ENCODE data around the gene GAS7.

Gene GAS7

DNA sequence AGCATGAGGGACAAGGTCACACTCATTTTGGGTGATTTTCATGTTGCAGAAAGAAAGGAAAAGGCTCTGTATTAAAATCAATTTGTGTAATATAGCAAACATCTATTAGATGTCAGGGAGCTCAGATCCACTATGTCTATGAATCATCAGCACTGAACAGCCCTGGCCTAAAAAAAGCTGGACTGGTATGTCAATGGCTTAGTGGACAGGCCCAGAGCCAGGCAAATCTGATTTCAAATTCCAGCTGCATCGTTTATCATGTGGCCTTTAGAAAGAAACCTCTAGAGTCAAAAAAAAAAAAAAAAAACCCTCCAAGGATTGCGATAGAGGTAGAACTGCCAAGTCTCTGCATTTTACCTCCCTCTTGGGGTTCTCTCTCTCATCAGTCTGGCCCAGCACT, 5.4 kb downstream of the GAS7 start:
- ChIA-PET CTCF (no interaction called here), POLR2A (no interaction called here)
- DNase-seq (ENCODE audit: extremely low spot score) = no peak
- TF ChIP-seq SP1 (IDR thresholded peaks at IDR 0.05) (no peak), ELF4 (IDR thresholded peaks at IDR 0.05) (no peak), CTBP1 (IDR thresholded peaks at IDR 0.05; ENCODE audit: borderline replicate concordance) (no peak), HDGF (IDR thresholded peaks at IDR 0.05; ENCODE audit: borderline replicate concordance) (no peak), TARDBP (IDR thresholded peaks at IDR 0.05) (no peak), ZNF384 (IDR thresholded peaks at IDR 0.05) (no peak), ARNT (IDR thresholded peaks at IDR 0.05) (no peak), NFRKB (IDR thresholded peaks at IDR 0.05) (no peak), FOXA1 (IDR thresholded peaks at IDR 0.05) (no peak), FOXM1 (IDR thresholded peaks at IDR 0.05; ENCODE audit: borderline replicate concordance) (no peak), SUZ12 (IDR thresholded peaks at IDR 0.05) (no peak), L3MBTL2 (conservative IDR thresholded peaks at IDR 0.05) (no peak), FOXK2 (IDR thresholded peaks at IDR 0.05) (no peak), LEF1 (IDR thresholded peaks at IDR 0.05; ENCODE audit: borderline replicate concordance) (no peak), BHLHE40 (IDR thresholded peaks at IDR 0.05; ENCODE audit: borderline replicate concordance) (no peak)
- TF ChIP-seq, protein P1, sequence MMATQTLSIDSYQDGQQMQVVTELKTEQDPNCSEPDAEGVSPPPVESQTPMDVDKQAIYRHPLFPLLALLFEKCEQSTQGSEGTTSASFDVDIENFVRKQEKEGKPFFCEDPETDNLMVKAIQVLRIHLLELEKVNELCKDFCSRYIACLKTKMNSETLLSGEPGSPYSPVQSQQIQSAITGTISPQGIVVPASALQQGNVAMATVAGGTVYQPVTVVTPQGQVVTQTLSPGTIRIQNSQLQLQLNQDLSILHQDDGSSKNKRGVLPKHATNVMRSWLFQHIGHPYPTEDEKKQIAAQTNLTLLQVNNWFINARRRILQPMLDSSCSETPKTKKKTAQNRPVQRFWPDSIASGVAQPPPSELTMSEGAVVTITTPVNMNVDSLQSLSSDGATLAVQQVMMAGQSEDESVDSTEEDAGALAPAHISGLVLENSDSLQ (IDR thresholded peaks at IDR 0.05) = no peak

DNA sequence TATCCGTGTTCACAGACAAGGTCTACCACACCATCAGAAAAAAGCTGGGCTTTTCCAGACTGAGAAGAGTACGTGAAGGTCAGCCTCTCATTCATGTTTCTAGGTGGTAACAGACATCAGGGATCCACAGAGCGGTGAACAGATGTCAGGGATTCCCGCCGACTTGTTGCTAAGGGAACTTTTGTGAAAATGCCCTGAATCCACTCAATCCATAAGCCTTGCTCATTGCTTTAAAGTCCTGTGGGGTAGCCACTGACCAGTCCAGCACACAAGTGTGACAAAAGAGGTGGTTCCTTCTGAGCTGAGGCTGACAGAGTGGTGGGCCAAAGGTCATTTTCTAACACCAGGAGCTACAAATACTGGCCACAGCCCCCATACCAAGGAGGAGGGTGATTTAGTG, 5.9 kb downstream of the GAS7 start:
- ChIA-PET POLR2A (no interaction called here), CTCF (no interaction called here)
- DNase-seq (ENCODE audit: extremely low spot score) = no peak
- TF ChIP-seq SP1 (IDR thresholded peaks at IDR 0.05) (no peak), L3MBTL2 (conservative IDR thresholded peaks at IDR 0.05) (no peak), ZNF384 (IDR thresholded peaks at IDR 0.05) (no peak), FOXM1 (IDR thresholded peaks at IDR 0.05; ENCODE audit: borderline replicate concordance) (no peak), FOXK2 (IDR thresholded peaks at IDR 0.05) (no peak), SUZ12 (IDR thresholded peaks at IDR 0.05) (no peak), TARDBP (IDR thresholded peaks at IDR 0.05) (no peak), ARNT (IDR thresholded peaks at IDR 0.05) (no peak), HDGF (IDR thresholded peaks at IDR 0.05; ENCODE audit: borderline replicate concordance) (no peak), CTBP1 (IDR thresholded peaks at IDR 0.05; ENCODE audit: borderline replicate concordance) (no peak), BHLHE40 (IDR thresholded peaks at IDR 0.05; ENCODE audit: borderline replicate concordance) (no peak), ELF4 (IDR thresholded peaks at IDR 0.05) (no peak)
- TF ChIP-seq, protein P1 (IDR thresholded peaks at IDR 0.05) = no peak

DNA sequence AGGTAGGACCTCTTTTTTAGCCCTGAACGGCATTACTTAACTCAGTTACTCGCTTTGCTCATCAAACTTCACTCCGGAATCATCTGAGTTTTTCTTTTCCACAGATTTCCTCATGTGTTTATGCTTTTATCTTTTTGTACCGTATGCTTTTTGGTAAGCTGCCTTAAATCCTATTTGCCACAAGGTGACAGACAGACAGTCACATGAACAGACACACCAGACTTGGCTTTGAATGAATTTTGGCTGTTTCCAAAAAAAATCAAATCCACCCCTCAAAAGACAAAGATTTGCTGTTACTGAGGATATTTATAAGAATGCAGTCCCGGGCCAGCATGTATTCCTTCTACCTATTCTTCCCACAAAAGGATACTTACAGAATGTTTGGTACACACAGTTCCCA, 10.9 kb downstream of the GAS7 start:
- DNase-seq (ENCODE audit: extremely low spot score) = no peak
- ChIA-PET POLR2A (no interaction called here), CTCF (no interaction called here)
- TF ChIP-seq CTBP1 (IDR thresholded peaks at IDR 0.05; ENCODE audit: borderline replicate concordance) (no peak), SP1 (IDR thresholded peaks at IDR 0.05) (no peak), NFRKB (IDR thresholded peaks at IDR 0.05) (no peak), LEF1 (IDR thresholded peaks at IDR 0.05; ENCODE audit: borderline replicate concordance) (no peak), L3MBTL2 (conservative IDR thresholded peaks at IDR 0.05) (no peak), FOXA1 (IDR thresholded peaks at IDR 0.05) (no peak), HDGF (IDR thresholded peaks at IDR 0.05; ENCODE audit: borderline replicate concordance) (no peak), TARDBP (IDR thresholded peaks at IDR 0.05) (no peak), ELF4 (IDR thresholded peaks at IDR 0.05) (no peak), ZNF384 (IDR thresholded peaks at IDR 0.05) (no peak), FOXK2 (IDR thresholded peaks at IDR 0.05) (no peak)
- TF ChIP-seq, protein P1 (IDR thresholded peaks at IDR 0.05) = no peak

DNA sequence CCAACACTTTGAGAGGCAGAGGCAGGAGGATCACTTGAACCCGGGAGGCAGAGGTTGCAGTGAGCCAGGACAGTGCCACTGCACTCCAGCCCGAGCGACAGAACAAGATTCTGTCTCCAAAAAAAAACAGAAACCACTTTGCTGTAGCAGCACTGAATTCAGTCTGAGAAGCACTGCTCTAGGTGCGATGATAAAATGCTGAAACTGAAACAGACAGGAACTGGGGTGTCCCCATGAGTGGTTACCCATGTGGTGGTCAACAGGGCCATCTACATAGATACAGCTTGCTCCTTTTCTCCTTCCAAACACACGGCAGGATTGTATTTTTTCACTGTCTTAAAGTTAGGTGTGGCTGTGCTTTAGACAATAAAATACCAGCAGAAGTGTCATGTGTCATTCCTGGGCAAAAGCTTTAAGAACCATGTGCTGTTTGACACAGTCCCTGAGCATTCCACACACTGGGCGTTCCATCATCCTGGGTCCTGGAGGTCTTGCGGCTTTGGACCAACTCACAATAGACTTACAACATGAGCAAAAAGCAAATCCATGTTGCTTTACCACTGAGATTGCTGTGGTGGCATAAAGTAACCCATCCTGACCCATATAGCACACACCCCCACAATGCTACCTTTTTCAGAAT, 11.5 kb downstream of the GAS7 start:
- ChIA-PET POLR2A (no interaction called here), CTCF (interaction anchor here (0.6 kb wide), 1 partner anchor 99 kb away, joined by 3 read pairs; no protein-coding TSS in a partner anchor)
- TF ChIP-seq HDGF (IDR thresholded peaks at IDR 0.05; ENCODE audit: borderline replicate concordance) = no peak
- no peak for TF ChIP-seq TARDBP (IDR thresholded peaks at IDR 0.05)
- no peak for TF ChIP-seq SP1 (IDR thresholded peaks at IDR 0.05)
- no peak for TF ChIP-seq FOXK2 (IDR thresholded peaks at IDR 0.05)
- no peak for TF ChIP-seq LEF1 (IDR thresholded peaks at IDR 0.05; ENCODE audit: borderline replicate concordance)
- TF ChIP-seq ELF4 (IDR thresholded peaks at IDR 0.05) = no peak
- TF ChIP-seq CTBP1 (IDR thresholded peaks at IDR 0.05; ENCODE audit: borderline replicate concordance) = no peak
- TF ChIP-seq NFRKB (IDR thresholded peaks at IDR 0.05) = no peak
- no peak for TF ChIP-seq ARNT (IDR thresholded peaks at IDR 0.05)
- TF ChIP-seq FOXA1 (IDR thresholded peaks at IDR 0.05) = no peak
- TF ChIP-seq BHLHE40 (IDR thresholded peaks at IDR 0.05; ENCODE audit: borderline replicate concordance) = no peak
- no peak for TF ChIP-seq ZNF384 (IDR thresholded peaks at IDR 0.05)
- TF ChIP-seq, protein P1 (IDR thresholded peaks at IDR 0.05) = no peak
- no peak for TF ChIP-seq L3MBTL2 (conservative IDR thresholded peaks at IDR 0.05)
- TF ChIP-seq SUZ12 (IDR thresholded peaks at IDR 0.05) = no peak
- TF ChIP-seq FOXM1 (IDR thresholded peaks at IDR 0.05; ENCODE audit: borderline replicate concordance) = no peak
- no peak for DNase-seq (ENCODE audit: extremely low spot score)
